OCI-LY3 (cell line): ENCODE measurements around the gene TAS2R20.

Experiments
- H2AFZ ChIP-seq: fragments of 200-600, 300-600 bp; shearing (Covaris generic); 2 replicates; pipeline ENCODE4 v1.6.0; 2014; ENCODE audit warnings: antibody characterized with exemption, low read depth, low read length
- H3K27ac ChIP-seq: fragments of 200-600, 300-600 bp; sonication (generic); 2 replicates; pipeline ENCODE4 v1.5.1; 2014; ENCODE audit warnings: mild to moderate bottlenecking, low read length, moderate library complexity, mixed read lengths
- H3K27me3 ChIP-seq: fragments of 200-600, 300-600 bp; sonication (generic); 2 replicates; pipeline ENCODE4 v1.6.1; 2014; ENCODE audit warnings: low read depth, low read length, mixed read lengths
- H3K36me3 ChIP-seq: fragments of 200-600, 300-600 bp; sonication (generic); replicated peaks from 2 replicates; pipeline ENCODE3; 2014; ENCODE audit warnings: low read depth, low read length, mixed read lengths
- H3K4me1 ChIP-seq: fragments of 300-600, 200-600 bp; sonication (generic); 2 replicates; pipeline ENCODE4 v1.6.1; 2014; ENCODE audit warnings: low read length, mixed read lengths
- H3K4me2 ChIP-seq: fragments of 200-600, 300-600 bp; sonication (generic); 2 replicates; pipeline ENCODE4 v1.6.1; 2014; ENCODE audit warnings: low read length, mixed read lengths
- H3K4me3 ChIP-seq: fragments of 300-600, 200-600 bp; sonication (generic); 2 replicates; pipeline ENCODE4 v1.5.1; 2014; ENCODE audit warnings: antibody characterized with exemption, mild to moderate bottlenecking, low read length, moderate library complexity
- H3K79me2 ChIP-seq: fragments of 300-600, 200-600 bp; shearing (Covaris generic); 2 replicates; pipeline ENCODE4 v1.6.1; 2014; ENCODE audit warnings: mild to moderate bottlenecking, low read length, mixed read lengths
- H3K9ac ChIP-seq: fragments of 300-600, 200-600 bp; shearing (Covaris generic); 2 replicates; pipeline ENCODE4 v1.6.0; 2014; ENCODE audit warnings: mild to moderate bottlenecking, low read length, moderate library complexity
- H3K9me3 ChIP-seq: fragments of 200-600, 300-600 bp; shearing (Covaris generic); 2 replicates; pipeline ENCODE4 v1.6.1; 2014; ENCODE audit warnings: low read length, mixed read lengths; ENCODE audit not compliant: insufficient read depth
- H4K20me1 ChIP-seq: fragments of 200-600, 300-600 bp; sonication (generic); 2 replicates; pipeline ENCODE4 v1.6.1; 2016; ENCODE audit warnings: low read length, mixed read lengths; ENCODE audit not compliant: insufficient read depth
- CTCF ChIP-seq: fragments of 200-600, 300-600 bp; sonication (generic); IDR thresholded peaks from 2 replicates; pipeline ENCODE4 v1.5.1; 2014; ENCODE audit warnings: antibody characterized with exemption, low read length, low read depth
- EZH2phosphoT487 ChIP-seq: fragments of 200-600 bp; shearing (Covaris generic); IDR thresholded peaks from 2 replicates; pipeline ENCODE4 v1.6.1; 2018; ENCODE audit warnings: antibody characterized with exemption, mixed run types, low read depth

The TAS2R20 gene

GRCh38 chr12:10994307-10994706, 3.8 kb downstream of the TAS2R20 start:
- no peaks in the 10 kb centered on the region for H3K27me3 ChIP-seq
- H3K79me2 ChIP-seq: no peaks in the 10 kb centered on the region
- H4K20me1 ChIP-seq: no peaks in the 10 kb centered on the region
- H3K4me3 ChIP-seq: no peak overlapping the region
- no peaks in the 10 kb centered on the region for H3K4me1 ChIP-seq
- H3K4me2 ChIP-seq: no peak overlapping the region
- H3K36me3 ChIP-seq: peaks cover 7% of the 10 kb centered on the region
- TF ChIP-seq EZH2phosphoT487 (no peak), CTCF (no peak)
- H2AFZ ChIP-seq: no peak overlapping the region
- no peak overlapping the region for H3K9ac ChIP-seq
- no peaks in the 10 kb centered on the region for H3K9me3 ChIP-seq
- no peak overlapping the region for H3K27ac ChIP-seq

- Histone ChIP-seq H3K9me3 (no peaks in the 10 kb centered on the region), H3K4me3 (no peak overlapping the region), H3K4me2 (no peak overlapping the region), H3K9ac (no peak overlapping the region), H3K36me3 (peaks cover 7% of the 10 kb centered on the region), H4K20me1 (no peaks in the 10 kb centered on the region), H3K27ac (no peak overlapping the region), H3K4me1 (peaks cover 6% of the 10 kb centered on the region), H3K79me2 (no peaks in the 10 kb centered on the region), H2AFZ (no peak overlapping the region), H3K27me3 (no peaks in the 10 kb centered on the region)
- TF ChIP-seq CTCF (no peak), EZH2phosphoT487 (no peak)
These were observed 9.0 kb downstream of the TAS2R20 start for GRCh38 chr12:10989107-10989506.

- TF ChIP-seq CTCF: no peak
- no peak for TF ChIP-seq EZH2phosphoT487
- no peak within 1 kb of the TSS for H2AFZ ChIP-seq
- no peak within 1 kb of the TSS for H3K9ac ChIP-seq
- no peak within 1 kb of the TSS for H3K27ac ChIP-seq
- no peaks in the 10 kb centered on the region for H3K79me2 ChIP-seq
- H3K4me1 ChIP-seq: peaks cover 6% of the 10 kb centered on the region
- H3K4me2 ChIP-seq: no peak within 1 kb of the TSS
- no peak within 1 kb of the TSS for H3K4me3 ChIP-seq
- H3K27me3 ChIP-seq: no peaks in the 10 kb centered on the region
- H3K36me3 ChIP-seq: peaks cover 7% of the 10 kb centered on the region
- H4K20me1 ChIP-seq: no peaks in the 10 kb centered on the region
- no peaks in the 10 kb centered on the region for H3K9me3 ChIP-seq
These were observed 11.3 kb downstream of the TAS2R20 start, which contains the start of gene TAS2R50 for GRCh38 chr12:10986812-10987211. Gene TAS2R50, minus strand, starts transcription at chr12:10986912. Its CDS starts 52 bp downstream, at chr12:10986860.

GRCh38 chr12:10982244-10982643, 15.9 kb downstream of the TAS2R20 start:
- Histone ChIP-seq H3K79me2 (peaks cover 2% of the 10 kb centered on the region; the same call in 1 of the 2 replicates), H3K4me1 (peaks cover 4% of the 10 kb centered on the region), H3K27me3 (no peaks in the 10 kb centered on the region), H3K9ac (no peak overlapping the region), H4K20me1 (no peaks in the 10 kb centered on the region), H2AFZ (no peak overlapping the region), H3K36me3 (no peaks in the 10 kb centered on the region), H3K4me3 (no peak overlapping the region), H3K27ac (no peak overlapping the region), H3K4me2 (no peak overlapping the region), H3K9me3 (no peaks in the 10 kb centered on the region)
- TF ChIP-seq CTCF (no peak), EZH2phosphoT487 (no peak)
